ENCODE data around the gene ICA1L.

GRCh38 chr2:202870431-202871299 lies 901 bp downstream of the ICA1L start:
- TF ChIP-seq, protein P1, sequence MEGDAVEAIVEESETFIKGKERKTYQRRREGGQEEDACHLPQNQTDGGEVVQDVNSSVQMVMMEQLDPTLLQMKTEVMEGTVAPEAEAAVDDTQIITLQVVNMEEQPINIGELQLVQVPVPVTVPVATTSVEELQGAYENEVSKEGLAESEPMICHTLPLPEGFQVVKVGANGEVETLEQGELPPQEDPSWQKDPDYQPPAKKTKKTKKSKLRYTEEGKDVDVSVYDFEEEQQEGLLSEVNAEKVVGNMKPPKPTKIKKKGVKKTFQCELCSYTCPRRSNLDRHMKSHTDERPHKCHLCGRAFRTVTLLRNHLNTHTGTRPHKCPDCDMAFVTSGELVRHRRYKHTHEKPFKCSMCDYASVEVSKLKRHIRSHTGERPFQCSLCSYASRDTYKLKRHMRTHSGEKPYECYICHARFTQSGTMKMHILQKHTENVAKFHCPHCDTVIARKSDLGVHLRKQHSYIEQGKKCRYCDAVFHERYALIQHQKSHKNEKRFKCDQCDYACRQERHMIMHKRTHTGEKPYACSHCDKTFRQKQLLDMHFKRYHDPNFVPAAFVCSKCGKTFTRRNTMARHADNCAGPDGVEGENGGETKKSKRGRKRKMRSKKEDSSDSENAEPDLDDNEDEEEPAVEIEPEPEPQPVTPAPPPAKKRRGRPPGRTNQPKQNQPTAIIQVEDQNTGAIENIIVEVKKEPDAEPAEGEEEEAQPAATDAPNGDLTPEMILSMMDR (IDR thresholded peaks at IDR 0.05) = peak in 3 of 4 experiments; percentile 7 to 22 (median 12)
- TF ChIP-seq POLR2A (IDR thresholded peaks at IDR 0.05) (peak; percentile 21), POLR2AphosphoS5 (IDR thresholded peaks at IDR 0.05) (peak; percentile 38)

Data from prostate gland (tissue), 2 donors.